K562 (cell line): Measurements from ENCODE around the gene NTSR1. TPM values are rescaled to one million over a fixed set of nuclear protein-coding genes. Genes with fewer than 3 reads are reported as not detected.

Experiments used
- ARHGAP35 ChIP-seq: fragments of 450-650 bp; IDR thresholded peaks from 2 replicates; pipeline ENCODE4 v1.6.1; 2018; ENCODE audit not compliant: partially characterized antibody
- ASH1L ChIP-seq: fragments of 450-650 bp; IDR thresholded peaks from 2 replicates; pipeline ENCODE4 v1.6.1; 2018; ENCODE audit warnings: borderline replicate concordance, mild to moderate bottlenecking, low read depth; ENCODE audit not compliant: partially characterized antibody
- EP400 ChIP-seq: fragments of 450-650 bp; IDR thresholded peaks from 2 replicates; pipeline ENCODE4 v1.6.1; 2017; ENCODE audit warnings: antibody characterized with exemption, mild to moderate bottlenecking, moderate library complexity
- ESRRB ChIP-seq: fragments of 250-450 bp; sonication (Bioruptor Pico); IDR thresholded peaks from 2 replicates; pipeline ENCODE4 v1.5.0; 2020; ENCODE audit warnings: mild to moderate bottlenecking, moderate library complexity, borderline replicate concordance
- HEY1 ChIP-seq: fragments of 250-450 bp; sonication (Bioruptor Pico); IDR thresholded peaks from 2 replicates; pipeline ENCODE4 v1.5.0; 2020; ENCODE audit warnings: mild to moderate bottlenecking, moderate library complexity, borderline replicate concordance
- ILK ChIP-seq: fragments of 450-650 bp; IDR thresholded peaks from 2 replicates; pipeline ENCODE4 v1.6.1; 2016; ENCODE audit warnings: missing genetic modification characterization, low read depth, mild to moderate bottlenecking, missing compliant biosample characterization, moderate library complexity, borderline replicate concordance
- KLF13 ChIP-seq: fragments of 450-650 bp; IDR thresholded peaks from 2 replicates; pipeline ENCODE4 v1.6.1; 2016; ENCODE audit warnings: missing genetic modification characterization, low read depth, mild to moderate bottlenecking, missing compliant biosample characterization, moderate library complexity, borderline replicate concordance
- L3MBTL2 ChIP-seq: fragments of 450-650 bp; IDR thresholded peaks from 2 replicates; pipeline ENCODE4 v1.6.1; 2016; ENCODE audit warnings: mild to moderate bottlenecking, moderate library complexity
- LEF1 ChIP-seq: fragments of 450-650 bp; IDR thresholded peaks from 2 replicates; pipeline ENCODE4 v1.6.1; 2016; ENCODE audit warnings: mild to moderate bottlenecking
- NEUROD1 ChIP-seq: fragments of 150-350 bp; IDR thresholded peaks from 2 replicates; pipeline ENCODE4 v1.6.1; 2014; ENCODE audit warnings: borderline replicate concordance, low read length, low read depth; ENCODE audit not compliant: partially characterized antibody
- PHTF2 ChIP-seq: fragments of 250-450 bp; sonication (Bioruptor Pico); IDR thresholded peaks from 2 replicates; pipeline ENCODE4 v1.5.0; 2021; ENCODE audit warnings: mild to moderate bottlenecking
- POLR2B ChIP-seq: fragments of 450-650 bp; IDR thresholded peaks from 2 replicates; pipeline ENCODE4 v1.6.1; 2018; ENCODE audit warnings: low read depth; ENCODE audit not compliant: partially characterized antibody
- PTBP1 ChIP-seq: fragments of 200-400 bp; formaldehyde crosslinking; IDR thresholded peaks from 2 replicates; pipeline ENCODE4 v1.6.1; 2017; ENCODE audit warnings: low read depth, low read length
- RBM15 ChIP-seq: fragments of 200-400 bp; formaldehyde crosslinking; IDR thresholded peaks from 2 replicates; pipeline ENCODE4 v1.6.1; 2018; ENCODE audit warnings: mild to moderate bottlenecking, low read length, moderate library complexity; ENCODE audit not compliant: insufficient read depth
- SAFB2 ChIP-seq: fragments of 200-400 bp; formaldehyde crosslinking; IDR thresholded peaks from 2 replicates; pipeline ENCODE4 v1.6.1; 2018; ENCODE audit warnings: borderline replicate concordance, low read length, low read depth, moderate library complexity; ENCODE audit not compliant: severe bottlenecking
- SIN3A ChIP-seq, 2 experiments: fragments of 150-350 bp in 1 of 2; IDR thresholded peaks; 2 replicates each; pipeline ENCODE4 v1.6.1; 2011 to 2016; ENCODE audit warnings: borderline replicate concordance in 2 of 2, low read depth in 2 of 2, low read length in 2 of 2, mild to moderate bottlenecking in 2 of 2, moderate library complexity in 2 of 2; ENCODE audit not compliant: control insufficient read depth in 1 of 2
- SPI1 ChIP-seq: IDR thresholded peaks from 2 replicates; pipeline ENCODE4 v1.6.1; 2011; ENCODE audit warnings: low read depth, low read length, control low read depth, borderline replicate concordance
- XRCC5 ChIP-seq: fragments of 200-400 bp; formaldehyde crosslinking; IDR thresholded peaks from 2 replicates; pipeline ENCODE4 v1.6.1; 2017; ENCODE audit warnings: low read depth, mild to moderate bottlenecking, low read length
- ZNF124 ChIP-seq: sonication (generic); formaldehyde crosslinking; IDR thresholded peaks from 2 replicates; pipeline ENCODE4 v1.8.1; 2022; ENCODE audit warnings: missing genetic modification reagents
- ZNF133 ChIP-seq: fragments of 250-450 bp; sonication (Bioruptor Pico); IDR thresholded peaks from 2 replicates; pipeline ENCODE4 v1.4.0; 2020; ENCODE audit warnings: mild to moderate bottlenecking
- ZNF23 ChIP-seq: fragments of 250-450 bp; sonication (Bioruptor Pico); IDR thresholded peaks from 2 replicates; pipeline ENCODE4 v1.4.0; 2020; ENCODE audit warnings: mild to moderate bottlenecking
- ZNF445 ChIP-seq: fragments of 250-450 bp; sonication (Bioruptor Pico); IDR thresholded peaks from 2 replicates; pipeline ENCODE4 v1.4.0; 2020; ENCODE audit warnings: low read depth, mild to moderate bottlenecking, moderate library complexity
- ZNF695 ChIP-seq: fragments of 450-650 bp; formaldehyde crosslinking; IDR thresholded peaks from 2 replicates; pipeline ENCODE4 v1.4.0; 2020; ENCODE audit warnings: mild to moderate bottlenecking, moderate library complexity
- polyA plus RNA-seq, 8 experiments: library from polyadenylated mRNA; depleted of rRNA in 4 of 8; stranded (reverse) in 5 of 8; unstranded in 3 of 8; fragments of >200 nt; fragmentation: Nextera tagmentation in 2 of 8; fragmentation: Illumina TruSeq in 1 of 8; extraction: Ambion mirVana in 2 of 8; extraction: Trizol in 1 of 8; gene quantifications; 2 replicates each; pipeline versions ENCODE4 v1.2.1 to v1.2.3, GENCODE V29; 2011 to 2014; ENCODE audit warnings: inconsistent platforms in 1 of 8, missing spikeins in 1 of 8
- total RNA-seq, 7 experiments: library from RNA; depleted of rRNA in 6 of 7; stranded (reverse); fragments of >200 nt in 6 of 7; fragmentation: Illumina TruSeq in 2 of 7; extraction: Trizol in 2 of 7; gene quantifications; 2 replicates each; pipeline versions ENCODE4 v1.2.1 to v1.2.3, GENCODE V29; 2011 to 2021; ENCODE audit warnings: low replicate concordance in 1 of 7
- TF ChIP-seq, protein P1 (sequence below): fragments of 150-350 bp; conservative IDR thresholded peaks from 2 replicates; pipeline ENCODE4 v1.6.1; 2014; ENCODE audit warnings: low read length
- TF ChIP-seq, protein P2 (sequence below): IDR thresholded peaks from 2 replicates; pipeline ENCODE4 v1.6.1; 2012; ENCODE audit warnings: low read depth, low read length, improper control_type of control experiment, borderline replicate concordance

NTSR1 gene
- total and polyA plus RNA-seq, 9 of the 15 experiments (the other 6 are each of a cell fraction or from before 2014, with no cell fraction given) = 0.04 to 0.40 (median 0.13) TPM; not detected in 3

DNA sequence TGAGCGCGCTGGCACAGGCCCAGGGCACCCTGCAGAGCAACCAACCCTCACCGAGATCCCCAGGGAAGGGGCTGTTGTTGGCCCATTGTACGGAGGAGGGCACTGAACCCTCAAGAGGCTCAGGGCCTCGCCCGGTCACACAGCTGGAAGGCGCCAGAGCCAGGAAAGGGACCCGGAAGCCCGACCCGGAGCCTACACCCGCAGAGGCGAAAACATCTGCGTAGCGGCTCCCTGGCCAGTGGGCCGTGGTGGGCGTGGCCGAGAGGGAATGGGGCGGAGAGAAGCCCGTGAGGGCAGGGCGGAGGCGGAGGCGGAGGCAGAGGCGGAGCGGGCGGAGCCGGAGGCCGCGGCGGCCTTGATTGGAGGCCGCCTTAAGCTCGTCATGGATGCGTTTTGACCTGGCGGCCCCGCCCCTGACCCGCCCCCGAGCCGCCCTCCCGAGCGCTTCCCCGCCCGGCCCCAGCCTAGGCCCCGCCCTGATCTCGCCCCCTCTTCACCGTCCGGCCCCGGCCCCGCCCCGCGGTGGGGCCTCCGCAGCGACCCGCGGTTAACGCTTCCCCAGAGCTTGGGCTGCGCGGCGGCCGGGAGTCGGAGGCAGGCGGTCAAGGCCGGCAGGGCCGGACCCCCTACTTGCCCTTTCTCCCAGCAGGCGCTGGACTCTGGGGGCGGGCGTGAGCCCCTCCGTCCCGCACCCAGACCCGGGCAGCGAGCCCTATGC, 85.5 kb downstream of the NTSR1 start (continued):
- TF ChIP-seq KLF13 = no peak
- TF ChIP-seq L3MBTL2 = 0 out of 2 replicates have a peak, but pooled peaks have one; percentile 4
- TF ChIP-seq LEF1 = no peak
- TF ChIP-seq ZNF133 (CRISPR knock-in tag) = 0 out of 2 replicates have a peak, but pooled peaks have one; percentile 6
- TF ChIP-seq ZNF124 (CRISPR knock-in tag) = no peak
- TF ChIP-seq SIN3A (IDR thresholded peaks at IDR 0.05; ENCODE audit: borderline replicate concordance in 2 of 2, control insufficient read depth in 1 of 2, low read depth in 2 of 2, low read length in 2 of 2) = peak in 1 of 2 experiments; percentile 22; a peak in 1 of 4 replicates
- TF ChIP-seq, protein P1, sequence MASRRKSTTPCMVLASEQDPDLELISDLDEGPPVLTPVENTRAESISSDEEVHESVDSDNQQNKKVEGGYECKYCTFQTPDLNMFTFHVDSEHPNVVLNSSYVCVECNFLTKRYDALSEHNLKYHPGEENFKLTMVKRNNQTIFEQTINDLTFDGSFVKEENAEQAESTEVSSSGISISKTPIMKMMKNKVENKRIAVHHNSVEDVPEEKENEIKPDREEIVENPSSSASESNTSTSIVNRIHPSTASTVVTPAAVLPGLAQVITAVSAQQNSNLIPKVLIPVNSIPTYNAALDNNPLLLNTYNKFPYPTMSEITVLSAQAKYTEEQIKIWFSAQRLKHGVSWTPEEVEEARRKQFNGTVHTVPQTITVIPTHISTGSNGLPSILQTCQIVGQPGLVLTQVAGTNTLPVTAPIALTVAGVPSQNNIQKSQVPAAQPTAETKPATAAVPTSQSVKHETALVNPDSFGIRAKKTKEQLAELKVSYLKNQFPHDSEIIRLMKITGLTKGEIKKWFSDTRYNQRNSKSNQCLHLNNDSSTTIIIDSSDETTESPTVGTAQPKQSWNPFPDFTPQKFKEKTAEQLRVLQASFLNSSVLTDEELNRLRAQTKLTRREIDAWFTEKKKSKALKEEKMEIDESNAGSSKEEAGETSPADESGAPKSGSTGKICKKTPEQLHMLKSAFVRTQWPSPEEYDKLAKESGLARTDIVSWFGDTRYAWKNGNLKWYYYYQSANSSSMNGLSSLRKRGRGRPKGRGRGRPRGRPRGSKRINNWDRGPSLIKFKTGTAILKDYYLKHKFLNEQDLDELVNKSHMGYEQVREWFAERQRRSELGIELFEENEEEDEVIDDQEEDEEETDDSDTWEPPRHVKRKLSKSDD = no peak
- no peak for TF ChIP-seq RBM15
- no peak for TF ChIP-seq PHTF2 (CRISPR knock-in tag)
- TF ChIP-seq HEY1 (CRISPR knock-in tag) = no peak
- no peak for TF ChIP-seq ZNF695 (CRISPR knock-in tag)
- no peak for TF ChIP-seq ILK
- no peak for TF ChIP-seq ARHGAP35
- no peak for TF ChIP-seq XRCC5
- TF ChIP-seq SPI1 = no peak
- peak; percentile 84 for TF ChIP-seq POLR2B
- TF ChIP-seq, protein P2, sequence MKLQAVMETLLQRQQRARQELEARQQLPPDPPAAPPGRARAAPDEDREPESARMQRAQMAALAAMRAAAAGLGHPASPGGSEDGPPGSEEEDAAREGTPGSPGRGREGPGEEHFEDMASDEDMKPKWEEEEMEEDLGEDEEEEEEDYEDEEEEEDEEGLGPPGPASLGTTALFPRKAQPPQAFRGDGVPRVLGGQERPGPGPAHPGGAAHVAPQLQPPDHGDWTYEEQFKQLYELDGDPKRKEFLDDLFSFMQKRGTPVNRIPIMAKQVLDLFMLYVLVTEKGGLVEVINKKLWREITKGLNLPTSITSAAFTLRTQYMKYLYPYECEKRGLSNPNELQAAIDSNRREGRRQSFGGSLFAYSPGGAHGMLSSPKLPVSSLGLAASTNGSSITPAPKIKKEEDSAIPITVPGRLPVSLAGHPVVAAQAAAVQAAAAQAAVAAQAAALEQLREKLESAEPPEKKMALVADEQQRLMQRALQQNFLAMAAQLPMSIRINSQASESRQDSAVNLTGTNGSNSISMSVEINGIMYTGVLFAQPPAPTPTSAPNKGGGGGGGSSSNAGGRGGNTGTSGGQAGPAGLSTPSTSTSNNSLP = no peak
- no peak for TF ChIP-seq ZNF23 (CRISPR knock-in tag)
- peak; percentile 9 for TF ChIP-seq NEUROD1
- no peak for TF ChIP-seq ZNF445 (CRISPR knock-in tag)
- no peak for TF ChIP-seq ASH1L
- no peak for TF ChIP-seq PTBP1
- TF ChIP-seq EP400 = no peak
- no peak for TF ChIP-seq ESRRB (CRISPR knock-in tag)
- TF ChIP-seq SAFB2 = no peak
